Nephron progenitor cell (in vitro differentiated cells): Measurements from ENCODE around the gene RBM23.

Source experiments
- DNase-seq: peaks from one replicate; pipeline ENCODE4 v3.0.0; 2021
- H3K27ac Mint-ChIP-seq: 2 replicates; pipeline ENCODE4 v1.8.0; 2021; ENCODE audit warnings: mild to moderate bottlenecking, moderate library complexity, mixed read lengths
- H3K27me3 Mint-ChIP-seq: 2 replicates; pipeline ENCODE4 v1.8.0; 2021; ENCODE audit warnings: mild to moderate bottlenecking, low read depth, mixed read lengths; ENCODE audit not compliant: poor library complexity
- H3K36me3 Mint-ChIP-seq: 2 replicates; pipeline ENCODE4 v1.8.0; 2021; ENCODE audit warnings: low read depth, mixed read lengths
- H3K4me1 Mint-ChIP-seq: 2 replicates; pipeline ENCODE4 v1.8.0; 2021; ENCODE audit warnings: mixed read lengths
- H3K4me3 Mint-ChIP-seq: 2 replicates; pipeline ENCODE4 v1.8.0; 2021; ENCODE audit warnings: mild to moderate bottlenecking, moderate library complexity, mixed read lengths
- H3K9me3 Mint-ChIP-seq: 2 replicates; pipeline ENCODE4 v1.8.0; 2021; ENCODE audit warnings: mild to moderate bottlenecking, moderate library complexity, mixed read lengths
- TF ChIP-seq, protein P1 (sequence below): fragments of 200-600 bp; sonication (generic); IDR thresholded peaks from 2 replicates; pipeline ENCODE4 v1.5.0; 2021; ENCODE audit warnings: antibody characterized with exemption

Gene RBM23

GRCh38 chr14:22884076-22884737 is 34.7 kb downstream of the RBM23 start:
- Mint-ChIP-seq H3K4me1 (peaks cover 68% of the 10 kb centered on the region), H3K27ac (peak overlapping the region; percentile 91), H3K36me3 (no peaks in the 10 kb centered on the region), H3K4me3 (peak overlapping the region; percentile 94), H3K9me3 (no peaks in the 10 kb centered on the region), H3K27me3 (peaks cover 4% of the 10 kb centered on the region)
- TF ChIP-seq, protein P1, sequence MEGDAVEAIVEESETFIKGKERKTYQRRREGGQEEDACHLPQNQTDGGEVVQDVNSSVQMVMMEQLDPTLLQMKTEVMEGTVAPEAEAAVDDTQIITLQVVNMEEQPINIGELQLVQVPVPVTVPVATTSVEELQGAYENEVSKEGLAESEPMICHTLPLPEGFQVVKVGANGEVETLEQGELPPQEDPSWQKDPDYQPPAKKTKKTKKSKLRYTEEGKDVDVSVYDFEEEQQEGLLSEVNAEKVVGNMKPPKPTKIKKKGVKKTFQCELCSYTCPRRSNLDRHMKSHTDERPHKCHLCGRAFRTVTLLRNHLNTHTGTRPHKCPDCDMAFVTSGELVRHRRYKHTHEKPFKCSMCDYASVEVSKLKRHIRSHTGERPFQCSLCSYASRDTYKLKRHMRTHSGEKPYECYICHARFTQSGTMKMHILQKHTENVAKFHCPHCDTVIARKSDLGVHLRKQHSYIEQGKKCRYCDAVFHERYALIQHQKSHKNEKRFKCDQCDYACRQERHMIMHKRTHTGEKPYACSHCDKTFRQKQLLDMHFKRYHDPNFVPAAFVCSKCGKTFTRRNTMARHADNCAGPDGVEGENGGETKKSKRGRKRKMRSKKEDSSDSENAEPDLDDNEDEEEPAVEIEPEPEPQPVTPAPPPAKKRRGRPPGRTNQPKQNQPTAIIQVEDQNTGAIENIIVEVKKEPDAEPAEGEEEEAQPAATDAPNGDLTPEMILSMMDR: no peak
- no peak for DNase-seq

GRCh38 chr14:22883173-22883976 is 35.6 kb downstream of the RBM23 start, which contains the start of gene REM2:
REM2 (plus strand) TSS chr14:22883222; CDS start chr14:22883288, 66 bp downstream.
- Mint-ChIP-seq H3K27ac (peak within 1 kb of the TSS; percentile 99), H3K4me3 (peak within 1 kb of the TSS; percentile 94)

GRCh38 chr14:22882529-22883172 is 36.3 kb downstream of the RBM23 start:
- H3K4me3 Mint-ChIP-seq: peak overlapping the region; percentile 94
- H3K27me3 Mint-ChIP-seq: peaks cover 4% of the 10 kb centered on the region
- peak overlapping the region; percentile 99 for H3K27ac Mint-ChIP-seq
- TF ChIP-seq, protein P1: no peak
- no peaks in the 10 kb centered on the region for H3K9me3 Mint-ChIP-seq
- peak; percentile 68 for DNase-seq
- H3K36me3 Mint-ChIP-seq: peaks cover 11% of the 10 kb centered on the region
- H3K4me1 Mint-ChIP-seq: peaks cover 67% of the 10 kb centered on the region

More at GRCh38 chr14:22883173-22883976, 35.6 kb downstream of the RBM23 start, which contains the start of gene REM2:
- TF ChIP-seq, protein P1: no peak
- Mint-ChIP-seq H3K9me3 (no peaks in the 10 kb centered on the region), H3K4me1 (peaks cover 72% of the 10 kb centered on the region), H3K27me3 (peaks cover 4% of the 10 kb centered on the region), H3K36me3 (peaks cover 3% of the 10 kb centered on the region)
- peak; percentile 20 for DNase-seq

DNA sequence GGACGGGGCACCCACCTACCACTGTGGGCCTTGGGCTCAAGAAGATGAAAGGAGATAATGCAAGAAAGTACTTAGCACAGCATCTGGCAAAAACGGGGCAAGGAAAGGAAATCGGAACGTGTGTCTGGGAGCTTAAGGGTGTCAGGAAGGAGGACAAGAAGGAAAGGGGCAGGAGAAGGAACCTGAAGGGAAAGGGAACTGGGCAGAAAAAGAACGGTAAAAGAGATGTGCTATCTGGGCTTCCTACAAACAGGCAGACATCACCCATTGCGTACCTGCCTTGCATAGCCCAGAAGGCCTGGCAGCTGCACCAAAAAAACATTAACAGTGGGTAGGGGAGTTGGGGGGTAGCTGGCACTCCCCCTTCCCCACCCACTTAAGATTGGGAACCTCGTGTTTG is 36.9 kb downstream of the RBM23 start:
- Mint-ChIP-seq H3K4me1 (peaks cover 62% of the 10 kb centered on the region), H3K27ac (peak overlapping the region; percentile 99), H3K9me3 (no peaks in the 10 kb centered on the region), H3K27me3 (peaks cover 4% of the 10 kb centered on the region), H3K36me3 (peaks cover 13% of the 10 kb centered on the region), H3K4me3 (peak overlapping the region; percentile 33)
- TF ChIP-seq, protein P1: no peak
- DNase-seq: no peak

DNA sequence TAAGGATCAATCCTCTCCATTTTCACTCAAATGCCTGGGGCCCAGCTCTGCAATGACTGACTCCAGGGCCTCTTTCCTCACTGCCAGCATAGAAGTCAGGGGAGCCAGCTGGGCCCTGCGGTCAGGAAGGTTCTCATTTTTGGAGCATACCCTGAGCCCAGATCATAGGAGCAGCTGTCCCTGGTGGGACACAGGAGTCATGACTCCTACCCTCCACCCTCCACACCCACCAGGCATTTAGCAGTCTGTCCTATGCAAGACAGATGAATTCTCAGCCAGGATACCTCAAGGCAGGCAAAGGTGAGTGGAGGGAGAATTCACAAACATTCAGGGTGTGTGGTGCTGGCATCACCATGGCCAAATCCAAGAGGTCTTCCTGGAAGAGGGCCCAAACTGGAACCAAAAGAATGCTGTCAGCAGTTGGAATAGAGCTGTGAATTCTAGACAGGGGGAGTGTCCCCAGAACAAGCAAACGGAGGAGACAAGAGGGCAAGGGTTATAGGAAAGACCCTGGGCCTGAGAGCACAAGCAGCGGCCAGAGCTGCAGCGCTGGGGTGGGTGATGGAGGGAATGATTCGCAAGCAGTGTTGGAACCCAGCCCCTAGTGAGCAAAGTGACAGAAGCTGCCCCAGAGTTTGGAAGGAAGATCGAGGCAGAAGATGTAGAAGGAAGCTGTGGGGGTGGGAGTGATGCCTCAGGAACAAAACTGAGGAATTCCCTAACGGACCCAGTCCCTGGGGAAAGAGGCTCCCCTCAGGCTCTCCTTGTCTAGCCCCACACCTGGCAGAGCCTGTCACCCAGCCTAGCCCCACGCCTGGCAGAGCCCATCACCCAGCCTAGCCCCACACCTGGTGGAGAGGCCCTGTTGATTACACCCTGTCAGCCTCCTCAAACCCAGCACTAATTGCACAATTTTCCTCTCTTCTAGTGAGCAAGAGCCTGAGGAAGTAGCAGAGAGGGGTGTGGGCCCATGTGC is 40.4 kb downstream of the RBM23 start:
- Mint-ChIP-seq H3K4me3 (no peak overlapping the region), H3K9me3 (no peaks in the 10 kb centered on the region), H3K36me3 (peaks cover 29% of the 10 kb centered on the region), H3K4me1 (peaks cover 30% of the 10 kb centered on the region), H3K27me3 (no peaks in the 10 kb centered on the region), H3K27ac (peak overlapping the region; percentile 44)
- TF ChIP-seq, protein P1: no peak
- DNase-seq: no peak
